Activated gamma-delta T cell (primary cell): ENCODE results near the gene TENT4A.
"Not testable (repeated sequence)": the region's sequence is repeated elsewhere in the genome, so short reads cannot be mapped to it uniquely, and the experiment has no call there.

ENCODE experiments used
- DNase-seq: peaks from one replicate; lab custom pipeline; 2025; lab: John Stamatoyannopoulos, UW

The TENT4A gene

DNA sequence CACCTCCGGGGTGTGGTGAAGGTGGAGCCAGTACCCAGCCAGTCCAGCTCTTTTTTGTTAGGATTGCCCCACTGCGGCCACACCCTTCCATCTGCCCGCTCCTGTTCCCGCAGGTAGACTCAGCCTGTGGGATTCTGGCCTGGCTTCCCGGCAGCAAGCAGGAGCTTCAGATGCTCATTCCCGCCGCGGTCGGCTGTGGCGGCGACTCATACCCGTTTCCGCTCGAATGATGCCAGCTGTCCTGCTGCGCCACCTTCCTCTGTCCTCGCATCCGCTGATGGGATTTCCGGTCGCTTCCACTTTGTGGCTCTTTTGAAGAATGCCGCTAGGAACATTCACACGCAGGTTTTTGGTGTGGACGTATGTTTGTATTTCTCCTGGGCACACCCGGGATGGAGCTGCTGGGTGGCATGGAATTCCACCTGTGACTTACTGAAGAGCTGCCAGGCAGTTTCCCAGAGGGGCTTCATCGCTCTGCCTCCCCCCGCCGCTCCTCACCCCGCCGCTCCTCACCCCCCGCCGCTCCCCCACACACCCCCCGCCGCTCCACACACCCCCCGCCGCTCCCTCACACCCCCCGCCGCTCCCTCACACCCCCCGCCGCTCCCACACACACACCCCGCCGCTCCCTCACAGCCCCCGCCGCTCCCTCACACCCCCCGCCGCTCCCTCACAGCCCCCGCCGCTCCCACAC is 60.3 kb downstream of the TENT4A start:
- DNase-seq = no peak

DNA sequence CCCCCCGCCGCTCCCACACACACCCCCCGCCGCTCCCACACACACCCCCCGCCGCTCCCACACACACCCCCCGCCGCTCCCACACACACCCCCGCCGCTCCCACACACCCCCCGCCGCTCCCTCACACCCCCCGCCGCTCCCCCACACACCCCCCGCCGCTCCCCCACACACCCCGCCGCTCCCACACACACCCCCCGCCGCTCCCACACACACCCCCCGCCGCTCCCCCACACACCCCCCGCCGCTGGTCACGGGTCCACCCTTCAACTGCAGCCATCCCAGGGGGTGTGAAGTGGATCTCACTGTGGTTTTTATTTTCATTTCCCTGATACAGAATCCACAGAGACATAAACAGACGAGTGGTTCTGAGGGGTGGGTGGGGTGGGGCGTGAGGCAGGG is 61.0 kb downstream of the TENT4A start:
- DNase-seq = not testable (repeated sequence)

DNA sequence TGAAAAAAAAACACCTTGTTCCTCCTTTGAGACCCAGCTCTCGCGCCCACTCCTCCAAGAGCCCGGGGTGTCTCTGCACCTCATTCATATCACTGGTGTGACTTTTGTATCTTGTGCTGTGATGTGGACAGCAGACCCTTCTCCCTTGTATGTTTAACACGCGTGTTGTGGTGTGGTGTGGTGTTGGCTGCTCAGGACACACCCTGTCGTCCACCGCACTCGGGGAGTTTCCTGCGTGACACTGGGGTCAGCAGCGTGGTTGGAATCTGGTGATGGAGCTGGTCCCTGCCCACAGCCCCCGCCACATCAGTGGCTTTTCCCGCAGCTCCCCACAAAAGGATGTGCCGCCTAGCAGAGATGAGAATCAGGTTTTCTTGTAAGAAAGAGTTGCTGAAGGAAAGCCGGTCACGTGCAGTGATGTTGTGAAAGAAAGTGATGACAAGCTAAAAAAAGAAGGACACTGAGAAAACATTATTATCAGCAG is 61.5 kb downstream of the TENT4A start:
- no peak for DNase-seq

DNA sequence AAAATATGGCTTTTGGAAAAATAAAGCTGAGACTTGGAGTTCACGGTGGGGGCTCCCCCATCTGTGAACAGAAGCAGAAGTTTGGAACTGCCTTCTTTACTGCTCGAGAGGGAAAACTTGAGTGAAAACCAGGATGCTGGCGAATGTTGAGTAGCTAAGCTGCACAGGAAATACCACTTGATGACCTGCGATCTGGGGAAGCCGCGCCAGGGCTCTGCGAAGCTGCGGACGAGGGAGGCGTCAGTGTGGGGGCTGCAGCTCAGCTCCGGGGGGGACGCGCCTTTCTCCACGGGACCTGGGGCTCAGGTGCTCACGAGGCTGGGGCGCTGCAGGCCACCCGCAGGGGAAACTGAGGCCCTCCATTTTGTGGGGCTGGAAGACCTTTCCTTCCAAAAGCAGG is 62.3 kb downstream of the TENT4A start:
- DNase-seq = no peak

DNA sequence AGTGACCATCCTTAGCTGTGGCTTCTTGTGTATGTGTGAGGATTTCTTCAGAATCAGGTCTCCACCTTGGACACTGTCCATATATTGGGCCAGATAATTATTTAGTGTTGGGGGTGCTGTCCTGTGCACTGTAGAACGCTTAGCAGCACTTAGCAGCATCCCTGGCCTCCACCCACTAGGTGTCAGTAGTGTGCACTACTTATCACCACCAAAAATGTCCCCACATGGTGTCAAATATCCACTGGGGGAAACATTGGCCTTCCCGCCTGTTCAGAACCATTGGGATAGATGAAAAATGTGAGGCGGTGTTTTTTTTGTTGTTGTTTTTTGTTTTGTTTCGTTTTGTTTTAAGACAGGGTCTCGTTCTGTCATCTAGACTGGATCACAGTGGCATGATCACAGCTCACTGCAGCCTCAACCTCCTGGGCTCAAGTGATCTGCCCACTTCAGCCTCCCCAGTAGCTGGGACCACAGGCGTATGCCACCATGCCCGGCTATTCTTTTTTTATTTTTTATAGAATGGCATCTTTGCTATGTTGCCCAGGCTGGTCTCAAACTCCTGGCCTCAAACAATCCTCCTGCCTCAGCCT is 67.7 kb downstream of the TENT4A start:
- no peak for DNase-seq

DNA sequence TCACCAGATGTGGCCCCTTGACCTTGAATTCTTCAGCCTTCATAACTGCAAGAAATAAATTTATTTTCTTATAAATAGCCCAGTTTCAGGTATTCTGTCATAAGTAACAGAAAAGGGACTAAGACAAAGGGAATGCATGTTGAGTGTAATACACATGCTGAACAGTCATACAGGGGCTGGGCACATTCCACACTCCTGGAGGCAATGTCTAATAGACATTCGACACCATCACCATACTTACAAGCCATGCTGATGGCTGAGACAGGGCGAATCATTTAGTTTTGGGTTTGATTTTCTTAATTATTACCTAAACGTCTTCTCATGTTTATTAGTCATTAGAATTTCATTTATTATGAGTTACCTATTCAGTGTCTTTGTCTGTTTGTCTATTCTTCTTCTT is 68.5 kb downstream of the TENT4A start:
- no peak for DNase-seq

DNA sequence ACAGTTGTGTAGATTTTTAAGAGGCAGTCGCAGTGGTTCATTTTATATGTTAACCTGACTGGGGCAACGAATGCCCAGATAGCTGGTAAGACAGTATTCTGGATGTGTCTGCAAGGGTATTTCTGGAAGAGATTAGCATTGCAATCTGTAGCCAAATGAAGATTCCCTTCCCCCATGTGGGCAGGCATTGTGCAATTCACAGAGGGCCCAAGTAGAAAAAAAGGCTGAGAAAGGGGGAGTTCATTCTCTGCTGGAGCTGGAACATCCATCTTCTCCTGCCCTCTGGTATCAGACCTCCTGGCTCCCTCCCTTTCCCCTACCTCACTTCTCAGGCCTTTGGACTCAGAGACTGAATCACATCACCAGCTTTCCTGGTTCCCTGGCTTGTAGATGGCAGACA is 70.6 kb downstream of the TENT4A start:
- DNase-seq = no peak

DNA sequence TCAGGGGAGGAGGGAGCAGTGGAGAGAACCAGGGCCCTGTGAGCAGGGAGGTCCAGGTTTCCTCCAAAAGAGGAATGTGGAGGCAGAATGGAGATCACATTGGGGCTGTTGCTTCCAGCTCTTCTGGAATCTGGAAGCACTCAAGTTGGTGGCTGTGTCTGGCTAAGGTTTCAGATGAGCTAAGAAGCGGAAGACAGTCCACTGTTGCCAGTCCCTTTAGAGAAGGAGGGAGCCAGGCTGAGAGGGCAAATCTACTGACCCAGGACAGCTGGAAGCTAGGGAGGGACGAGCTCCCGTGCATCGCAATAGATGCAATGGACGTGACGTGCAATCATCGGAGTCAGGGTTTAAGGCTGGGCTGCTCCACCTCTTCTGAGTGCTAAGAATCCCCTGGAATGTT is 71.2 kb downstream of the TENT4A start:
- no peak for DNase-seq

DNA sequence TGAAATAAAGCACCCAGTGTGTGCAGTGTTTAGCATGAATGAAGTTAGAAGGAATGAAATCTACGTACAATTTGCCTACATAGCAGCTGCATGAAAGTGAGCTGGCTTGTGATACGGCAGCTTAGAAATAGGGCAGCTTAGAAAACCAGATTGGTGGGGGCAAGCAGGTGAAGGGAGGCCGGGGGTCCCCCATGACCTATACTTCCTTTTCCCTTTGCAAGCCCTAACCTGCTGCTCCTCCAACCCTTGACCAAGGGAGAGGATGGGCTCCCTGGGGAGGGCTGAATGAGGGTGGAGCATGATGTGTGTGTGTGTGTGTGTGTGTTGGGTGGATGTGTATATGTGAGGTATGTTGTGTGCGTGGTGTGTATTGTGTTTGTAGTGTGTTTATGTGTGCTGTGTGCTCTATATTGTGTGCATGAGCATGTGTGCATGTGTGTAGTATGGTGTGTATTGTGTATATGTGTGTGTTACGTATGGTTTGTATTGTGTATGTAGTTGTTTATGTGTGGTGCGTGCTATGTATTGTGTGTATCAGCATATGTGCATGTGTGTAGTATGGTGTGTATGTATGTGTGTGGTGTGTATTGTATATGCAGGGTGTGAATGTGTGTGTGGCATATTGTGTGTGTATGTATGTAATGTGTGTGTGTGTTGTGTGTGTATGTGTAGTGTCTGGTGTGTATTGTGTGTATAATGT is 72.1 kb downstream of the TENT4A start:
- DNase-seq = no peak

DNA sequence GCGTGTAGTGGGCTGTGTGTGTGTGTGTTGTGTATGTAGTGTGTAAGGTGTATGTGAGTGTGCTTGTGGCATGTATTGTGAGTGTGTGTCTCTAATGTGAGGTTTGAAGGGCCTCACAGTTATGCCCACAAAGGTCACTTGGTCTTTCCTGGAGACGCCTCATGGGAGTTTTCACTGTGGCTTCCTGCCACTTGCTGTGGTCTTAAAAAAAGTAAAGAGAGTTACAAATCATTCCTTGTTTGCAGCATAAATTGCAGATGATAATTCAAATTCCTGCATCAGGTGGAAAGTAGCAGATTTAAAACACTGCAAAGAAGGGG is 72.6 kb downstream of the TENT4A start:
- no peak for DNase-seq

DNA sequence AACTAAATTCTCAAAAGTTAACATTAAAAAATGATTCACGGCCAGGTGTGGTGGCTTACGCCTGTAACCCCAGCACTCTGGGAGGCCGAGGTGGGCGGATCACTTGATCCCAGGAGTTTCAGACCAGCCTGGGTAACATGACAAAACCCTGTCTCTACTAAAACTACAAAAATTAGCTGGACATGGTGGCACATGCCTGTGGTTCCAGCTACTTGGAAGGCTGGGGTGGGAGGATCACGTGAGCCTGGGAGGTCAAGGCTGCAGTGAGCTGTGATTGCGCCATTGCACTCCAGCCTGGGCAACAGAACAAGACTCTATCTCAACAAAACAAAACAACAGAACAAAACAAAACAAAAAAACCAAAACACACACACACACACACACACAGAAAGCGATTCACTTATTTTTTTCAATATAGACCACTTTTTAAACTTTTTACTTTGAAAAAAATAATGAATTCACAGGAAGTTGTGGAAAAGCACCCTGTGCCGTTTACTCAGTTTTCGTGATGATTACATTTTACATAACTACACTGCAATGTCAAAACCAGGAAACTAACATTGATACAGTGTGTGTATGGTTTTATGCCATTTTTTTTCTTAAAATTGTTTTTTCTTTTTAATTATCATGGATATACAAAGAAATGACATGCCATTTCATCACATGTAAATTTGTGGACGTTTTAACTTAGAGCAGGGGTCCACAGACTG is 73.7 kb downstream of the TENT4A start:
- DNase-seq = no peak

DNA sequence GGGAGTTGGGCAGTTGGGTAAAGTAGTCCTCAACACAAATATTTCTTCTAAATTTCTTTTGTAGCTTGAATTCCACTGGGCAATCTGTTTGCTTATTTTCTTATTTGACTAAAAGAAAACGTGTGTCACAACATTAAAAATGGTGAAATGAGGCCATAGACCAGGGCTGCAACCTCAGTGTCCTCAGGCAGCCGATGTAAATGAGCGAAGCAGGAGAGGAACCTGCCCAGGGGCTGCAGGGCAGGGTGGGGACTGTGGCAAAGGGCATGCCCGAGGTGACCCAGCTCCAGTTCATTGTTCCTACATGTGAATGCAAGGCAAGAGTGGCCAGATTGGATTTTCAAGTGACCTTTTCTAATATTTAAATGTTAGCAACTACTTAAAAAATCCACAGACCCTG is 74.7 kb downstream of the TENT4A start:
- DNase-seq = no peak

DNA sequence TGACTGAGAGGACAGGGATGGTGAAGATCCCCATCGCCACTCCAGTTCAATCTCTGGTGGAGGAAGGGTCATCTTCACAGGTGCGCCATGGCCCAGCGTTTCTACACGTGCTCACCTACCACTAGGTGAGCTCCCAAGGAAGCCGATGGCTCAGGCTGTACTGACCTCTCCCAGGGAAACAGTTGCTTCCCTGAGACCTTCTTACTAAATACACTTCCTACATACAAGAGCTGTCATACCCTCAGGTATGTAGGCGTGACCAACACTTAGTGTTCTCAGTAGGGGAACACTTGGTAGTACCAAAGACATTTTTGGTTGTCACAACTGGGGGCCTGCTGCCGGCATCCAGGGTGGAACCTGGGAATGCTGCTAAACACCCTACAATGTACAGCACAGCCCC is 75.2 kb downstream of the TENT4A start:
- no peak for DNase-seq

DNA sequence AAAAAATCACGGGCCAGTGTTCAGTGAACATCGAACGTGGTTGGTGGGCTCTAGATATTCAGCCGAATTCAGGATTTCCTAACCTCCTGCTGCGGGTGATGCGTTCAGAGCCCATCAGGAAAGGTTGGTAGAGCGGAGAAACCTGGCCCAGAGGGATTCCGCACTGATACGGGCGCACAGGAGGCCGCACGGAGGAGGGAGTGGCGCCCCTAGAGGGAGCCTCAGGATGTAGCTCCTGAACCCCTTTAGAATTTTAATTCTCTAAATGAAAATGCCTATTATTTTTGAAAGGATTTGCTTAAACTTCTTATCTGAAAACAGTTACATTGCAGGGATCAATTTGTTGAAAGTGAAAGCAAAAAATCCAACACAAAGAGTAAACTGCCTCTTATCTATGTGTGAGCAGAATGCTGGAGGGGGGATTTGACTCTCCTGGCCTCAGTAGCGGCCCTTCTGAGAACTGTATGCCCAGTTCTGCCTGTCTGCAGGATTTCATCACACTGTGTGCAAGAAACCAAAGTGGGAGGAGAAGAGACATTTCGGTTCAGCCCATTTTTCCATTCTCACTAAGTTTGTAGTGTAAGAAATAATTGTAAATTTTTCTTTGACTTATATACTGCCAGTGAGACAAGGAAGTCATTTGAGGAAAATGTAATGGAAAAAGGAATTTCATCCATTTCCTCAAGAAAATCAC is 75.9 kb downstream of the TENT4A start:
- DNase-seq = no peak

DNA sequence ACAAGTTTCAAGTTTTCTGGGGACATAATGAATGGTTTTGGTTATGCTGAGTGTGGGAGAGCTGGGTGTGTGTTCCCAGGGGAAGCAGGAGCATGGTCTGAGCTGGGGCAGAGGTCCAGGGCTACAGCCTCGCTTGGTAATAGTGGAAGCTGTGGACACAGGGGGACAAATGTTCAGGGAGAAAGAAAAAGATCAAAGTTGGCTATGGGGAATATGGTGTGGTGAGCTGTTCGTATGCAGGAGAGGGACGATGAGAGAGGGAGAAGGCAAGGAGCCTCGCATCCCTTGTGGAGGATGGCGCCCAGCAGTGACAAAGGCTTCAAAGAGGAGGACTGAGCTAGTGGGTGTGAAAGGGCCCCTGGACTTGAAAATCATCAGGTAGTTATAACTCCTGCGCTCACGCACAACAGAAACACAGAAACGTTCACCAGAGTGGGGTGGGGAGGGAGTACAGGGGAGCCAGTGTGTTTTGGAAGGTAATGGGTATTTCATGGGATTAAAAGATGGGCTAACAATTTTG is 77.2 kb downstream of the TENT4A start:
- DNase-seq = no peak

DNA sequence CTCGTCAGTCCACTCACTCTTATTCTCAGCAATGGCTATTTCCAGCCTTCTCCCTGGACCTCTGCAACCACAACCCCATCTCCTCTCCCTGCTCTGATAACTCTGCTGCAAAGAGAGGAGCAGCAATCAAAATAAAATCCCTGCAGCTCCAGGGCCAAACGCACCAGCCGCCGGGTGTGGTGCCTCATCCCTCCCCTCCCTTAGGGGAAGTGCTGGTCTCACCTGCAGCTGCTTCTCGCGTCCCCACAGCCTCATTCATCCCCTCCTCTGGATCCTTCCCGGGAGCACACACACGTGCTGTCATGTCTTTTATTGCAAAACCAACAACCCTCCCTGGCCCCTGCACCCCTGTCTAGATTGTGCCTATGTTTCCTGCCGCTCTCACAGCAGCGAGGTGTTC is 77.8 kb downstream of the TENT4A start:
- DNase-seq = no peak

DNA sequence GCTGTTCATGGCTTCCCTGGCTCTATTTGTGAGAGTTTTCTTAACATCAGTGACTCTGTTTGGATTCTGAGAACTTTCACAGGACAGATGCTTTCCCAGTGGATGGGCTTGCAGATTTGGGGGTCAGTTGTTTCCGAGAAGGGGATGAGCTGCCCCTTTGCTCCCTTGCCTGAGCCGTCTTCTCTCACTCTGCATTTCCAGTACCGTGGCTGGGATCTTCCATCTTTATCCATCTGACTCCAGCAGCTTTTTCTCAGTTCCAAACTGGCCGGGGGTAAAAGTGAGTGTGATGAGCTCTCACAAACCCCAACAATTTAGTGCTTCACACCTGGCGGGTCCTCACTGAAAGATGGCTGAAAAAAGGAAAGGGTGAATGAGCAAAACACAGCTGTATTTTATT is 79.1 kb downstream of the TENT4A start:
- DNase-seq = no peak

DNA sequence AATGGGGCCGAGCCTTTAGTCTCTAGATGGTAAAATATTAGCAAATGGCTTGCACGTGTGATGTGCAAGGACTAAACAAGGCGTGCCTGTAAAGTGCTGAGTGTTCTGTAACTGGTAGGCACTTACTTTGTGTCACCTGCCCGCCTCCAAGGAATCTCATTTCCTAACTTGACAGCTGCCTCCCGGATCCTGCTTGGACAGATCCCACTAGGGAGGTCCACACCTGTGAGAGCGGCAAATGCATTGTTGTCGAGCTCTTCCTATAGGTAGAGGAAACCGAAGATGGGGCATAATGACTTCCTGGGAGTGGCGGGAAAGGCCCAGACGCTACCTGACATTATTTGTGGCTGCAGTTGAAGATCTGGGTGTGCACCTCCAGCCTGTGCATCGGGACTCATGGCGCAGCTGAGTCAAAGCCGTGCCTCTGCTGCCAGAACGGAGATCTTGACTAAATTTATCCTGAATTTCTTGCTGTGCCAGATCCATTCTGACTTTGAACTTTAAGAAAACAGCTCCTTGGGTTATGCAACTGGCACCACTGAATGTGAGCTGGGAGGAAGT is 79.8 kb downstream of the TENT4A start:
- DNase-seq = no peak

DNA sequence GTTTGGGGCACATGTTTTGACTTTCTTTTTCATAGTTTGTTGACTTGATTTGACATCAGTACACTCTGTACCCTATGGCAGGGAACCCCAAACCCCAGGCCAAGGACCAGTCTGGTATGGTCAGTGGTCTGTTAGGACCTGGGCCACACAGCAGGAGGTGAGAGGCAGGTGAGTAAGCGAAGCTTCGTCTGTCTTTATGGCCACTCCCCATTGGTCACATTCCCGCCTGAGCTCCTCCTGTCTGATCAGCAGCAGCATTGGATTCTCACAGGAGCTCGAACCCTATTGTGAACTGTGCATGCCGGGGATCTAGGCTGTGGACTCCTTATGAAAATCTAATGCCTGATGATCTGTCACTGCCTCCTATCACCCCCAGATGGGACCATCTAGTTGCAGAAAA is 88.0 kb downstream of the TENT4A start:
- no peak for DNase-seq

DNA sequence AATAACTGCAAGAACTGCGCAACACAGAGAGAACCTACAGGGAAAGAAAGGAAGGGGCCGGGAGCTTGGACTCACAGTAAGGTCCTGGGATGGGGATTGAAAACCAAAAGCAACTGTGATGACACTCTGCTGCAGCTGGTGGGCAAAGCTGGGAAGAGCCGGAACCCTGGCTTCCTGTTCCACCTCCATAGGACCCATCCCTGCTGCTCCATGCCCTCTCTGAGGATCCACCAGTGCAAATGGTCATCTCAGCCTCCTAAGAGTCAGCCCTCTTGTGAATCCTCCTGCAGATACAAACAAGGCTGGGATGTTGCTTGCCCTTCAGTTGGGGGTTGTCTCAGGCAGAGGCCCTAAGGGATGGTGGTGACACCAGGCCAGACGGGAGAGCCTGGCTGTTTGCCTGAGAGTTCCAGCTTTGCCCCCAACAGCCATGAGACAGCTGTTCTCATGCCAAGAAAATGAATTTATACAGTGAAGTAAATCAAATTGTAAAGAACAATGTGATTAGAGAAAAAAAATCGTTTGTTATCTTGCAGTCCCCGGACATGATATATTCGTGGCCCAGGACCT is 90.8 kb downstream of the TENT4A start:
- DNase-seq = no peak

DNA sequence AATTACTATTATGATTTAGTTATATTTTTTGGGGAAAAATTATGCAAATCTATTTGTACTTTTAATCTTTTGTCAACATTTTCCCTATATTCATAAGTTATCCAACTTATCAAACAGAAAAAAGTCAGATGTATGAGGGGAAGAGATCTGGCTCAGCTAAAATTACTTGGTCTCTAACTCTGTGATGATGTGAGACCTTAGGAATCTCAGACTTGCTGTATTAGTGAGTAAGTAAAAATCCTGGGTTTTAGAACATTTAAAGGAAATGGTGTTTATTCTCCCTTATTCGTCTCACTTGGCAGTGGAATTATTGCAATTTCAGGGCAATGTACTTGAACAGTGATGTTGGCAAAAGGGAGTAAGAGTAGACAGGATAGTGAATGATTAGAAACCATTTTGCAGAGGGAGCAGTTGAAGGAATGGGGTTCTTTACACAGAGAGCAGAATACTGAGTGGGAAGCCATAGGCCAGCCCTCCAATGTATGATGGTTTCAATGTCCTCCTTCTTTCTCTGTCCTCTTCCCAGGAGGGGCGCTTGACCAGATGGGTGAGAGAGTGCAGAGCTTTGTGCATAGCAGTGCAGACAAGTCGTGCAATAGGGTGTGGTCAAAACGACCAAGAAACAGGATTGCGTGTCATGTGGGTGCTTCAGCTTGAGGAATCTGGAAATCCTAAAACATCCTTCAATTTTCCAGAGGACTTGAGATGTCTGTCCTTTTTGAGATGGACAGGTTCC is 91.7 kb downstream of the TENT4A start:
- DNase-seq = no peak
